CD14-positive monocyte (primary cell): ENCODE results near the gene GNAT1. TPM values are rescaled to one million over a fixed set of nuclear protein-coding genes. Genes with fewer than 3 reads are reported as not detected.
A peak's percentile ranks its signal among the peaks of the same experiment; 100 is the strongest.

Source experiments
- DNase-seq, 3 donors: peaks; one replicate each; pipeline ENCODE4 v3.0.0-alpha.2; 2011 to 2022
- H2AFZ ChIP-seq: 2 replicates; pipeline ENCODE4 v1.6.0; 2012; ENCODE audit warnings: mild to moderate bottlenecking, low read depth, low read length, inconsistent platforms; ENCODE audit not compliant: insufficient read depth, poor library complexity, severe bottlenecking
- H3K27ac ChIP-seq, 2 donors: 1 replicate in 1 of 2; 2 replicates in 1 of 2; pipeline ENCODE4 v1.5.1; 2012 to 2013; ENCODE audit warnings: low read length in 2 of 2, control low read depth in 1 of 2, inconsistent platforms in 1 of 2, low read depth in 1 of 2, mild to moderate bottlenecking in 1 of 2
- H3K27me3 ChIP-seq, 2 donors: one replicate each; pipeline versions ENCODE4 v1.6.0 to v1.6.1; 2011 to 2013; ENCODE audit warnings: low read length in 2 of 2; ENCODE audit not compliant: control insufficient read depth in 2 of 2, insufficient read depth in 2 of 2
- H3K36me3 ChIP-seq, 2 donors: replicated peaks in 1 of 2; 1 replicate in 1 of 2; 2 replicates in 1 of 2; pipeline versions ENCODE4 v1.5.1 to v1.6.1; 2012 to 2013; ENCODE audit warnings: low read length in 2 of 2, control low read depth in 1 of 2, inconsistent platforms in 1 of 2, mild to moderate bottlenecking in 1 of 2; ENCODE audit not compliant: insufficient read depth in 2 of 2, control insufficient read depth in 1 of 2
- H3K4me1 ChIP-seq, 2 donors: 1 replicate in 1 of 2; 2 replicates in 1 of 2; pipeline versions ENCODE4 v1.5.1 to v1.6.1; 2012 to 2013; ENCODE audit warnings: low read length in 2 of 2, control low read depth in 1 of 2, inconsistent platforms in 1 of 2, mild to moderate bottlenecking in 1 of 2, moderate library complexity in 1 of 2; ENCODE audit not compliant: insufficient read depth in 2 of 2, control insufficient read depth in 1 of 2
- H3K4me2 ChIP-seq: replicated peaks from 2 replicates; pipeline ENCODE3; 2012; ENCODE audit warnings: low read length, moderate library complexity, mild to moderate bottlenecking; ENCODE audit not compliant: poor library complexity, severe bottlenecking; ENCODE audit errors: extremely low read depth
- H3K4me3 ChIP-seq, 3 experiments: fragments of 200-600 bp in 1 of 3; sonication (generic) in 1 of 3; replicated peaks in 1 of 3; 1 replicate in 2 of 3; 2 replicates in 1 of 3; pipeline ENCODE4 v1.5.1; 2011 to 2013; ENCODE audit warnings: low read length in 3 of 3, mild to moderate bottlenecking in 3 of 3, control low read depth in 2 of 3, low read depth in 2 of 3, inconsistent platforms in 1 of 3, moderate library complexity in 1 of 3
- H3K79me2 ChIP-seq: 2 replicates; pipeline ENCODE4 v1.6.0; 2012; ENCODE audit warnings: mild to moderate bottlenecking, control low read depth, inconsistent platforms, low read length, moderate library complexity; ENCODE audit not compliant: insufficient read depth
- H3K9ac ChIP-seq: 2 replicates; pipeline ENCODE4 v1.6.0; 2017; ENCODE audit warnings: low read length, mild to moderate bottlenecking; ENCODE audit not compliant: insufficient read depth, poor library complexity, severe bottlenecking
- H3K9me3 ChIP-seq, 2 donors: replicated peaks in 1 of 2; 1 replicate in 1 of 2; 2 replicates in 1 of 2; pipeline versions ENCODE4 v1.5.1 to v1.6.1; 2012 to 2013; ENCODE audit warnings: low read length in 2 of 2, control low read depth in 1 of 2; ENCODE audit not compliant: control insufficient read depth in 1 of 2, insufficient read depth in 1 of 2
- H4K20me1 ChIP-seq: 2 replicates; pipeline ENCODE4 v1.6.0; 2012; ENCODE audit warnings: mild to moderate bottlenecking, low read length, control low read depth, moderate library complexity; ENCODE audit not compliant: insufficient read depth
- H3K27ac Mint-ChIP-seq, 7 donors: one replicate each; pipeline ENCODE4 v1.8.0; 2020; ENCODE audit warnings: mild to moderate bottlenecking in 7 of 7, mixed read lengths in 7 of 7, moderate library complexity in 6 of 7, inconsistent platforms in 2 of 7
- H3K27me3 Mint-ChIP-seq, 3 donors: one replicate each; pipeline ENCODE4 v1.8.0; 2021 to 2022; ENCODE audit warnings: low read depth in 3 of 3, mild to moderate bottlenecking in 3 of 3, mixed read lengths in 3 of 3, moderate library complexity in 3 of 3, inconsistent platforms in 1 of 3
- H3K36me3 Mint-ChIP-seq, 2 donors: one replicate each; pipeline ENCODE4 v1.8.0; 2020; ENCODE audit warnings: mixed read lengths in 2 of 2, inconsistent platforms in 1 of 2, mild to moderate bottlenecking in 1 of 2
- H3K4me1 Mint-ChIP-seq: one replicate; pipeline ENCODE4 v1.8.0; 2020; ENCODE audit warnings: mild to moderate bottlenecking, mixed read lengths
- H3K4me3 Mint-ChIP-seq, 2 donors: one replicate each; pipeline ENCODE4 v1.8.0; 2020; ENCODE audit warnings: mild to moderate bottlenecking in 2 of 2, mixed read lengths in 2 of 2, moderate library complexity in 1 of 2
- H3K9me3 Mint-ChIP-seq, 7 donors: one replicate each; pipeline ENCODE4 v1.8.0; 2020 to 2022; ENCODE audit warnings: mixed read lengths in 7 of 7, mild to moderate bottlenecking in 6 of 7, moderate library complexity in 6 of 7, inconsistent platforms in 2 of 7
- WGBS: methylation state at CpG from one replicate; pipeline ENCODE4 v1.1.5; 2013; ENCODE audit warnings: missing lambda C conversion rate; ENCODE audit not compliant: insufficient coverage; 5-methylcytosine and 5-hydroxymethylcytosine counted together
- intact Hi-C, 2 donors: fragments of 100-400 bp; cut with micrococcal nuclease; formaldehyde crosslinking; loops; one replicate each; pipeline versions ENCODE4 v1.15.0 to v1.15.1; 2023
- polyA plus RNA-seq, 3 donors: library from polyadenylated mRNA; depleted of rRNA in 1 of 3; unstranded in 2 of 3; stranded (reverse) in 1 of 3; fragments of 300-500 nt in 2 of 3; fragments of >200 nt in 1 of 3; fragmentation: Illumina TruSeq in 2 of 3; gene quantifications; 1 replicate in 2 of 3; 2 replicates in 1 of 3; pipeline ENCODE4 v1.2.3, GENCODE V29; 2012 to 2021
- TF ChIP-seq, protein P1 (sequence below): fragments of 200-600 bp; IDR thresholded peaks from one replicate; pipeline ENCODE4 v1.8.0; 2022; ENCODE audit warnings: antibody characterized with exemption, mild to moderate bottlenecking

Gene GNAT1
- polyA plus RNA-seq, 3 donors: not detected

DNA sequence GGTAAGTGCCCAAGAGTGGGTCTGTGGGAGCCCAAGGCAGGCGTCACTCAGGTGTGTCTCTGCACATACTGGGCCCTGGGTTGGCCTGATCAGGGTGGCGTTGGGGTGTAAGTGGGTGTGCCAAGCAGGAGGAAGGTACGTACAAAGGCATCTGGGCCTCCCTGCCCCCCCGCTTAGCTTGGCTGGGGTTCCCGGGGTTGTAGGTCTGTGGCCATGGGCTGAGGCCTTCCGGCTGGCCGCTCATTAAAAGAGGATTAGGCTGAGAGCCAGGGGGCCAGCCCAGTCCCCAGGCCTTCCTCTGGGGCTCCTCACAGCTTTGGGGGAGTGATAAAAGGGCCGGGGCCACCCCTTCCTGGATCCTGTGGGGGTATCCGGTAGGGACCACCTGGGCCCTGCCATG lies 23.0 kb upstream of the GNAT1 start:
- intact Hi-C loops: no loop called here
- Histone ChIP-seq H3K4me2 (no peak overlapping the region), H3K9ac (no peak overlapping the region), H3K27ac (no peak overlapping the region), H4K20me1 (no peaks in the 10 kb centered on the region), H3K4me3 (no peak overlapping the region), H3K9me3 (no peaks in the 10 kb centered on the region), H3K27me3 (no peaks in the 10 kb centered on the region), H3K4me1 (peaks cover 7 to 8% of the 10 kb centered on the region in 2 donors), H3K79me2 (no peaks in the 10 kb centered on the region), H2AFZ (no peak overlapping the region), H3K36me3 (no peaks in the 10 kb centered on the region)
- Mint-ChIP-seq H3K4me1 (peaks cover 14% of the 10 kb centered on the region), H3K27me3 (peaks cover 2 to 7% (median 7%) of the 10 kb centered on the region in 3 donors), H3K9me3 (no peaks in the 10 kb centered on the region), H3K36me3 (no peaks in the 10 kb centered on the region), H3K4me3 (no peak overlapping the region), H3K27ac (peak overlapping the region in 3 of 7 donors; percentile 15 to 62 (median 55))
- no peak for DNase-seq
- 94% methylated on average over 7 of the region's 9 CpGs for WGBS
- TF ChIP-seq, protein P1, sequence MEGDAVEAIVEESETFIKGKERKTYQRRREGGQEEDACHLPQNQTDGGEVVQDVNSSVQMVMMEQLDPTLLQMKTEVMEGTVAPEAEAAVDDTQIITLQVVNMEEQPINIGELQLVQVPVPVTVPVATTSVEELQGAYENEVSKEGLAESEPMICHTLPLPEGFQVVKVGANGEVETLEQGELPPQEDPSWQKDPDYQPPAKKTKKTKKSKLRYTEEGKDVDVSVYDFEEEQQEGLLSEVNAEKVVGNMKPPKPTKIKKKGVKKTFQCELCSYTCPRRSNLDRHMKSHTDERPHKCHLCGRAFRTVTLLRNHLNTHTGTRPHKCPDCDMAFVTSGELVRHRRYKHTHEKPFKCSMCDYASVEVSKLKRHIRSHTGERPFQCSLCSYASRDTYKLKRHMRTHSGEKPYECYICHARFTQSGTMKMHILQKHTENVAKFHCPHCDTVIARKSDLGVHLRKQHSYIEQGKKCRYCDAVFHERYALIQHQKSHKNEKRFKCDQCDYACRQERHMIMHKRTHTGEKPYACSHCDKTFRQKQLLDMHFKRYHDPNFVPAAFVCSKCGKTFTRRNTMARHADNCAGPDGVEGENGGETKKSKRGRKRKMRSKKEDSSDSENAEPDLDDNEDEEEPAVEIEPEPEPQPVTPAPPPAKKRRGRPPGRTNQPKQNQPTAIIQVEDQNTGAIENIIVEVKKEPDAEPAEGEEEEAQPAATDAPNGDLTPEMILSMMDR: no peak

DNA sequence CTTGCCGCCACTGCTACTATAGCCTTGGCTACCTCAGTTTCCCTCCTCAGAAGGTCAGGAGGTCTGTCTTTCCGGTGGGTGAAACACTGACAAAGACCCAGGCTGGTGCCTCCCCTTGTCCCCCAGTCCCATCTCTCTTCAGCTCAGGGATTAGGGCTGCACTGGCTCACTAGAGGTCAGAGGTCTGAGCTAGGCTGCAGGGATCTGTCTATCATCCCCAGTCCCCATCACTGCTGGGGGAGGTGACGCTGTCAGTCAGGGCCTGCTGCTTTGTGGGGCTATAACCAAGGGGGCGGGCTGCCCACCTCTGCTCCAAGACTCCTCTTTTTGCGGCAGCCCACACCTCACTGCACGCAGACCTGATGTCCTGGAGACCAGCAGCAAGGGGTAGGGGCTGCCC lies 22.6 kb upstream of the GNAT1 start:
- H3K27me3 ChIP-seq: no peaks in the 10 kb centered on the region
- no peak overlapping the region for H3K9ac ChIP-seq
- Mint-ChIP-seq H3K36me3 (no peaks in the 10 kb centered on the region), H3K27me3 (peaks cover 2 to 8% (median 7%) of the 10 kb centered on the region in 3 donors), H3K4me3 (no peak overlapping the region), H3K4me1 (peaks cover 18% of the 10 kb centered on the region), H3K27ac (peak overlapping the region in 3 of 7 donors; percentile 46 to 62 (median 55)), H3K9me3 (no peaks in the 10 kb centered on the region)
- WGBS: 97% methylated on average over 5 of the region's 6 CpGs
- intact Hi-C loops: no loop called here
- no peaks in the 10 kb centered on the region for H3K36me3 ChIP-seq
- no peak overlapping the region for H2AFZ ChIP-seq
- DNase-seq: no peak
- H3K4me2 ChIP-seq: no peak overlapping the region
- no peaks in the 10 kb centered on the region for H4K20me1 ChIP-seq
- H3K4me3 ChIP-seq: no peak overlapping the region
- H3K4me1 ChIP-seq: peaks cover 9 to 11% of the 10 kb centered on the region in 2 donors
- H3K9me3 ChIP-seq: no peaks in the 10 kb centered on the region
- H3K27ac ChIP-seq: no peak overlapping the region
- TF ChIP-seq, protein P1: no peak
- no peaks in the 10 kb centered on the region for H3K79me2 ChIP-seq
